ENCODE measurements around the gene INSIG1. TPM values are rescaled to one million over a fixed set of nuclear protein-coding genes. Genes with fewer than 3 reads are reported as not detected.

The INSIG1 gene
- total and polyA plus RNA-seq, 4 donors: 118 to 219 (median 193) TPM

DNA sequence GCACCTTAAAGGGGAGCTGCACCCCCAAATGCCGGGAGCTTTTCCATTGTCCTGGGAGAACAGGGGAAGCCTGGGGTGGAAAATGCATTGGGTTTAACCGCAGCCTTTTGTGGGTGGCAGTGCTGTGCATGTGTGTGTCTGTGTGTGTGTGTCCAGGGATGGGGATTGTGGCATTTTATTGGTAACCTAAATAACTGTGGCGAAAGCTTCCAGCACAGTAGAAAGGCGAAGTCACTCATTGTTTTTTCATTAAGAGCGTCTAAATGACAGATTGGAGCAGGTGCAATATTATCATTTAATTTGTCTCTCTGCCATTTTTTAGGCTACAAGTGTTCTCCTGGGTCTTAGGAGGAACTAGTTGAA is 55.1 kb downstream of the INSIG1 start (continued):
- TF ChIP-seq FOXA2 (IDR thresholded peaks at IDR 0.05) (no peak), FOXA1 (IDR thresholded peaks at IDR 0.05) (no peak), ZBTB33 (IDR thresholded peaks at IDR 0.05) (no peak), ATF3 (IDR thresholded peaks at IDR 0.05) (no peak), NR2F2 (IDR thresholded peaks at IDR 0.05) (no peak), RAD21 (IDR thresholded peaks at IDR 0.05) (no peak), YY1 (IDR thresholded peaks at IDR 0.05) (no peak), HNF4A (conservative IDR thresholded peaks at IDR 0.05) (no peak)

GRCh38 chr7:155353256-155353897 is 55.7 kb downstream of the INSIG1 start:
- no peak overlapping the region for H3K27ac ChIP-seq (ENCODE audit: low read depth in 1 of 2, low read length in 2 of 2)
- no peak for DNase-seq (ENCODE audit: low spot score)
- 66% methylated on average over 9 of the region's 9 CpGs for WGBS
- no peaks in the 10 kb centered on the region for H3K4me1 ChIP-seq (ENCODE audit: control insufficient read depth in 4 of 4, insufficient read depth in 4 of 4, low read length in 3 of 4)
- no peak overlapping the region for H3K4me3 ChIP-seq (ENCODE audit: low read depth in 1 of 3, low read length in 3 of 3)
- H3K36me3 ChIP-seq (ENCODE audit: control insufficient read depth in 4 of 4, insufficient read depth in 3 of 4, low read depth in 1 of 4, low read length in 3 of 4): no peaks in the 10 kb centered on the region
- no peaks in the 10 kb centered on the region for H3K9me3 ChIP-seq (ENCODE audit: control insufficient read depth in 4 of 4, low read length in 3 of 4)
- TF ChIP-seq EGR1 (IDR thresholded peaks at IDR 0.05; ENCODE audit: low read depth in 2 of 2) (no peak), FOXA1 (IDR thresholded peaks at IDR 0.05) (no peak), MAX (IDR thresholded peaks at IDR 0.05) (no peak), ZBTB33 (IDR thresholded peaks at IDR 0.05) (no peak), RAD21 (IDR thresholded peaks at IDR 0.05) (no peak), FOXA2 (IDR thresholded peaks at IDR 0.05) (no peak)
- H3K9ac ChIP-seq (ENCODE audit: low read depth in 1 of 2, low read length in 2 of 2): no peak overlapping the region
- H3K27me3 ChIP-seq (ENCODE audit: control insufficient read depth in 4 of 4, insufficient read depth in 4 of 4, low read length in 3 of 4): peaks cover 0 to 3% (median 0%) of the 10 kb centered on the region in 4 donors

DNA sequence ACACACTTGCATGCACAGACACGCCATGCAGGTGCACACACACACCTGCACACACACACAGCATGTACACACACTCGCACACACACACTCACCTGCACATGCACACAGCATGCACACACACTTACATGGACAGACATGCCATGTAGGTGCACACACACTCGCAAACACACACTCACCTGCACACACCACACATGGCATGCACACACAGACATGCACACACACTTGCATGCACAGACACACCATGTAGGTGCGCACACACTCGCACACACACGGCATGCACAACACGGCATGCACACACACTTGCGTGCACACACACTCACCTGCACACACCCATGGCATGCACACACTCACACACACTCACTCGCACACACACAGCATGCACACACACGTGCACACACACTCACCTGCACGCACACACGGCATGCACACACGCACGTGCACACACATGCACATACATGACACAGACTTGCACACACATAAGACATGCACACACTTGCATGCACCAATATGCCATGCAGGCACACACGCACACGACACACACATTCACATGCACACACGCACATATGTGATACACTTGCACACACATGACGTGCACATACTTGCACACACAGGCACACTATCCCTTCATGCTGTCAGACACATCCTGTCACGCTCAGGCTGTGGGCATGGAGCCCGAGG is 56.8 kb downstream of the INSIG1 start:
- H3K9ac ChIP-seq (ENCODE audit: low read depth in 1 of 2, low read length in 2 of 2): no peak overlapping the region
- 85% methylated on average over 20 of the region's 20 CpGs for WGBS
- H3K4me1 ChIP-seq (ENCODE audit: control insufficient read depth in 4 of 4, insufficient read depth in 4 of 4, low read length in 3 of 4): no peaks in the 10 kb centered on the region
- DNase-seq (ENCODE audit: low spot score): no peak
- no peaks in the 10 kb centered on the region for H3K9me3 ChIP-seq (ENCODE audit: control insufficient read depth in 4 of 4, low read length in 3 of 4)
- no peak overlapping the region for H3K4me3 ChIP-seq (ENCODE audit: low read depth in 1 of 3, low read length in 3 of 3)
- H3K27ac ChIP-seq (ENCODE audit: low read depth in 1 of 2, low read length in 2 of 2): no peak overlapping the region
- H3K27me3 ChIP-seq (ENCODE audit: control insufficient read depth in 4 of 4, insufficient read depth in 4 of 4, low read length in 3 of 4): peaks cover 0 to 3% (median 0%) of the 10 kb centered on the region in 4 donors
- H3K36me3 ChIP-seq (ENCODE audit: control insufficient read depth in 4 of 4, insufficient read depth in 3 of 4, low read depth in 1 of 4, low read length in 3 of 4): no peaks in the 10 kb centered on the region
- TF ChIP-seq CTCF (IDR thresholded peaks at IDR 0.05; ENCODE audit: low read depth, low read length, missing input control): no peak
- no peak for TF ChIP-seq FOXA1 (IDR thresholded peaks at IDR 0.05)
- no peak for TF ChIP-seq FOXA2 (IDR thresholded peaks at IDR 0.05)
- TF ChIP-seq REST (IDR thresholded peaks at IDR 0.05): no peak
- TF ChIP-seq RAD21 (IDR thresholded peaks at IDR 0.05): no peak
- TF ChIP-seq SP1 (IDR thresholded peaks at IDR 0.05): no peak
- no peak for TF ChIP-seq ZBTB33 (IDR thresholded peaks at IDR 0.05)
- TF ChIP-seq JUND (IDR thresholded peaks at IDR 0.05): no peak
- TF ChIP-seq HNF4G (IDR thresholded peaks at IDR 0.05): no peak
- no peak for TF ChIP-seq ATF3 (IDR thresholded peaks at IDR 0.05)

Data from liver (tissue), 9 donors.